NCI-H2081 (cell line): ENCODE results near the gene INAFM1.

Experiments
- DNase-seq, 2 experiments: peaks; one replicate each; lab custom pipeline; 2025; lab: John Stamatoyannopoulos, UW

Gene INAFM1

GRCh38 chr19:47274071-47274890, at the start of gene INAFM1:
Gene INAFM1, plus strand, starts transcription at chr19:47274885. Its CDS starts 35 bp downstream, at chr19:47274920.
- peak; percentile 75 to 91 for DNase-seq

DNA sequence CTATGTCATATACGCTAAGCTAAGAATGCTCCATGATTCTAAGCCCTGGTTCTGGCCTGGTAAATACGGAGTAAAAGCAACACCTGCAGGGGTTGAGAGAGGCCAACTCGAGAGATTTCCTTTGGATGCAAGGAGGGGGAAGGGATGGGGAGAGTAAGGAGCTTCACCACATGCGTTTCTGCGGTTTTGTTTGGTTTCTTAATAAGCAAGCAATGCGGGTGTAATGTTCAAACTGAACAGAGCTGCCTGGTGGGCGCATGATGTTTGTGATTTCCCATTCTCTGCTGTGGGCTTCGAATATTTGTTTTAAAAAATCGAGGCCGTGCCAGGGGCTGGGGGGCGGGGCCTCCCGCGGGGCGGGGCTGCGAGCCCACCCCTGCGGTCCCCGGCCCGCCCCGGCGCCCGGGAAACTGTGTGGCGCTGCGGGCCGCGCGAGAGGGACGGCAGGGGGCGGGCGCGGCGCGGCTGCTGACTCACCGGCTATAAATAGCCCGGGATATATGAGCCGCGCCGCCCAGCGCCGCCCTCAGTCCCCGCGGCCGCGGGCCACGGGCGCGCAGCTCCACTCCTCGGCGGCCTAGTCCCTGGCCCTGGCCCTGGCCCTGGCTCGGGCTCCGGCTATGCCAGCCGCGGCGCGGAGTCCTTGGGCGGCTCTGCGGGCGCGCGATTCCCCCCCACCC, 48.8 kb upstream of the INAFM1 start:
- DNase-seq, result peak; percentile 84 to 86

DNA sequence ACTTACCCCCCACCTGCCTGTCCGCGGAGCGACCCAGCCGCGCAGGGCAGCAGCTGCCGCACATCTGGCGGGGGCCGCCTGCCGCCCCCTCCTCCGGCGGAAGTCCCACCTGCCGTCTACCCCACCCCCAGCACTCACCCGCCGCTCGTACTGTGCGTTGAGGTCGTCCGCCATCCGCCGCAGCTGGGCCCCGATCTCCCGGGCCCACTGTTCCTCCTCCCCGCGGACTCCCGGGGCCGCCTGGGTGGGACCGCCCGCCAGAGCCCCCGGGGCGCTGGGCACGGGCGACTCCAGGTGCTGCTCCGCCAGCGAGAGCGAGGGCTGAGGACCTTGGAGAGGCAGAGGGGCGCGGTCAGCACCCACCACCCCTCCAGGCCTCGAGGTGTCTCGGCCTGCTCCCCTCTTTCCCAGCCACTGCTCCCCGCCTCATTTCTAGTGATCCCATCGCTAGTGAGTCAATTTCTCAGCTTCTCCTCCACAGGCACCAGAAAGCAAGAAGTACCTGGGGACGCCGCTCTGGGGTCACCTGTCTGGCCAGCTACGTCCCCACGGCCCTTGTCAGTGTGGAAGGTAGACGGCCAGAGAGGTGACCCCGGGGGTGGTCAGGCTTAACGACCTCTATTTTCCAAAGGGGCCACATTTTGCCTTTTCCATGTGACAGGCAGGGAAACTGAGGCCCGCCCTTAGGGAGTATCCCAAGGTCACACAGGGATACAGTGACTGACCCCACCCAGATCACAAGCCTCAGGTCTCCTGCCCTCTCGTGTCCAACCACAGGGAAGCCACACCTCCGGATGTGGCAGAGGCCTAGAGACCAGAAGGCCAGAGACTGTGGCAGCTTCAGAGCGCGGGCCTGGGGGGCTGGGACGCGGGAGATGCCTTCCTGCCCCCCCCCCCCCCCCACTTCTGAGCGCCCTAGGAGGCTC, 48.0 kb upstream of the INAFM1 start:
- peak; percentile 57 to 70 for DNase-seq

DNA sequence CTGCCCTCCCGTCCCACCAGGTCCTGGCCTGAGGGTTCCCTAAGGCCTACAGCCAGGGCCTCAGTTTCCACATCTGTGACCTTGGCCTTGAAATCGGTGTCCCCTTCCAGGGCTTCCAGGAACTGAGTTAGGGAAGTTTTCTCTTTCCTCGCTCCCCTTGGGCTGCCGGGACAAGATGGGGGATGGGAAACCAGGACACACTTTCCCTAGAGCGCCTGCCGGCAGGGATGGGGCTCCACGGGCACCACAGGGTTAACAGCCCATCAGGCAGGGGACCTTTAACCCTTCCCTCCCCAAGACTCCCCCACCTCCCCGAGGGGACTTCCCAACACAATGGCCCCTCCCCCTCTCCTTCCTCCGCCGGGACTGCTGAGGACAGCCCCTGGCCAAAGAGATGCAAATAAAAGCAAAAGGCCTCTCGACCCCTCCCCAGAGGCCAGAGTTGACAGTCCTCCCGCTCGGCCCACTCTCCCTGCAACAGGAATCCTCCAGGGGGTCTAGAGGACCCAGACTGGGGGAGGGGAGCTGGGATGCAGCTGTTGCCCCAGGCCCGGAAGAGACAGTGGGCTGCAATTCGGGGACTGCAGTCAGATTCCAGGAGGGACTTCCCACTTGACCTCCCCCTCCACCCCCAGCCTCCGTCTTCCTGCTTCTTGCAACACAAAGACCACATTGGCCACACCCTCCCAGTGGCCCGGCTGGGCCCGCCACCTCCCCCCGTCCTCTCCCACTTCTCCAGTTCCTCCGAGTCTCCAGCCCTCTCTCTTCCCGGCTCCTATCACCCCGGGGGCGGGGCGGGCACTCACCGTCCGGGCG, 47.1 kb upstream of the INAFM1 start:
- no peak for DNase-seq

DNA sequence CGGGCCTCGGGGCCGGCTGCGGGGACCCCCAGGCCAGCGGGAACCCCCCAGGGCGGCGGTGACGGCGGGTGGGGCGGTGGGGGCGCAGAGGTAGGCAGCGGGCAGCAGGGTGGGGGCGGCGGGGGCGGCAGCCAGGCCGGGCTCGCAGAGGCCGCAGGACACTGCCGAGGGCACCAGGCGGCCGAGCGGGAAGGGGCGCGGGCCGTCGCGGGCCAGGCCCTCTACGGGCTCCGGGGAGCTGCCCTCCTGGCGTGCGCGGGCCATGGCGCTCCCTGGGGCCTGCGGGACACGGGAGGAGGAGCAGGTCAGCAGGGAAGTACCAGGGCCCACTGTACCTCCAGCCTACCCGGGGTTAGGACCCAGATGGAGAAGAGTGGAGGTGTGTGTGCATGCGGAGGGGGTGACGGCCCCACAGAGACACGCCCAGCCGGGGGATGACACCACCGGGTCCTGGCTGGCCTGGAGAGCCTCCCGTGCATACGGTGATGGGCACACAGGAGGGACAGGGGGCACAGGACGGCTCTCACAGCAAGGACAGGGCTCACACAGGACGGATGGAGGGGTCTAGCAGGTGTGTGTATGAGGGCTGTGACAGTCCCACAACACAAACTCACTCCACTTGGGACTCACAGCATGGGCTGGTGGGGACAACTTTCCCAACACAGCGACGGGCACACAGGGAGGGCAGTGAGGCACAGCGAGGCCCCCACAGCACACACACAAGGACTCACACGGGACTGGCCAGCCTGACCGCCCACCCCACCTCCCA, 46.3 kb upstream of the INAFM1 start:
- no peak for DNase-seq

- DNase-seq, result no peak
These were observed 45.6 kb upstream of the INAFM1 start for GRCh38 chr19:47228937-47229675.

GRCh38 chr19:47229676-47230053, 45.0 kb upstream of the INAFM1 start:
- no peak for DNase-seq

DNA sequence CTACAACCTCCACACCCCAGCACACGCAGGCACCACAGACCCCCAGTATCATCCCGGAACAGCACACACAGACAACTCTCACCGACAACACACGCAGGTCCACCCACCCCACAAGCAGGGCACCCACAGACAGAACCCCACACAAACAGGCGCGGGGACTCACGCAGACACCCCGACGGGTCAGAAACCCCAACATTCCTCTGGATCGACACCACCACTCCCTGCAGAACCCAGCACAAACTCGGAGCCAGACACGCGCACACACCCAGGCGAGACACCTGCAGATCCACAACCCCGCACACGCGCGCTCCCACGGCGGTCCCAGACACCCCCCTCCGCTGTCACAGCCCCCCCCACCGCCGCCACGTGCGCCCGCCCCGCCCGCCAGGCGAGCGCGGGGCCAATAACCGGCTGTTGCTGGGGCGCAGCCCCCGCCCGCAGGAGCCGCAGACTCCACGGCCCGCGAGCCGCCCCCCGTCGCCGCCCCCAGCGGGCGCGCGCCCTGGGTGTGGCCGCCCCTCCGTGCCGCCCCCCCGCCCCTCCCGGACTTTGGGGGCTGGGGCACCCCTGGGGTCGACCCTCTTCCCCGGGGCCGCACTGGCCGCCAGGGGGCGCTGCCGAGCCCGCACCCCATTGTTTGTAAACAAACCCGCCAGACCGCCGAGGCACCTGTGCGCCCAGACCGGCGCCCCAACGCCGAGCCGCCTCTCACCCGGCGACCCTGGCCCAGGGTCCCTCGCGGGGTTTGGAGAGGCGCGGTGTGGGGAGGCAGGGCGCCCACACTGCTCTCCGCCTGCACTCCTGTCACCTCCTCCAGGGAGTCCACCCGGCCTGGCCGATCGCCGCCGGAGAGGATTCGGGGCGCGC, 44.4 kb upstream of the INAFM1 start:
- peak in 1 of 2 experiments; percentile 18 for DNase-seq

GRCh38 chr19:47230921-47231214, 43.8 kb upstream of the INAFM1 start, which contains the start of gene BBC3:
Gene BBC3, minus strand, starts transcription at chr19:47231199. Its CDS starts 2,768 bp downstream, at chr19:47228431.
- no peak for DNase-seq

- DNase-seq, result peak; percentile 62 to 64
These were observed 43.2 kb upstream of the INAFM1 start for GRCh38 chr19:47231215-47232054.

DNA sequence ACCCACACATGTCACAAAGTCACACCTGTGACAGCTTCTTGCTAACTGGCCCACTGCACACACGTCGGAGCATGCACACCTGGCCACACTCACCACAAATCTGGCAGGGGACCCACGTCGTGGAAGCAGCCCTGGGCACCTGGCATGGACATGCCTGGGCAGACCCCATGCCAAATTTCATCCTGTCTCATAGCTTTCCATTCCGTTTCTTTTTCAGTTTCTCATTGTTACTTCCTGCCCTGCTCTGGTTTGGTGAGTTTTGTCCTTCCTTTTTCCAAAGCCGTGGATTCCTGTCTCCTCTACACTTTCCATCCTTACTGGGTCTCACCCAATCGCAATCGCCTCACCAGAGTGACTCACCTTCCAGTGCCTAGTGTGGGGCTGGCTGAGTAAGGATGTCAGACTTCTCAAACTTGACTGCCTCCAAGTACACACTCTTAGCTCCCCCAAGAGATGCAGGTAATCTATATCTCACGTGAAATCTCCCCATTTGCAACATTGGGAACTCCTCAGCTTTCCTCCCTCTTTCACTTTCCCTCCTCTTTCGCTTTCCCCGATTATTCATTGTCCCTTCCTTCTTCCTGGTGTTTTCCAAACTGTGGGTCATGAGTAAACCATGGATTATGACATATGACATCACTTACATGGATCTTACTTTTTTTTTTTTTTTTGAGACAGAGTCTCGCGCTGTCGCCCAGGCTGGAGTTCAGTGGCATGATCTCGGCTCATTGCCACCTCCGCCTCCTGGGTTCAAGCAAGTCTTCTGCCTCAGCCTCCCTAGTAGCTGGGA, 42.1 kb upstream of the INAFM1 start:
- no peak for DNase-seq

DNA sequence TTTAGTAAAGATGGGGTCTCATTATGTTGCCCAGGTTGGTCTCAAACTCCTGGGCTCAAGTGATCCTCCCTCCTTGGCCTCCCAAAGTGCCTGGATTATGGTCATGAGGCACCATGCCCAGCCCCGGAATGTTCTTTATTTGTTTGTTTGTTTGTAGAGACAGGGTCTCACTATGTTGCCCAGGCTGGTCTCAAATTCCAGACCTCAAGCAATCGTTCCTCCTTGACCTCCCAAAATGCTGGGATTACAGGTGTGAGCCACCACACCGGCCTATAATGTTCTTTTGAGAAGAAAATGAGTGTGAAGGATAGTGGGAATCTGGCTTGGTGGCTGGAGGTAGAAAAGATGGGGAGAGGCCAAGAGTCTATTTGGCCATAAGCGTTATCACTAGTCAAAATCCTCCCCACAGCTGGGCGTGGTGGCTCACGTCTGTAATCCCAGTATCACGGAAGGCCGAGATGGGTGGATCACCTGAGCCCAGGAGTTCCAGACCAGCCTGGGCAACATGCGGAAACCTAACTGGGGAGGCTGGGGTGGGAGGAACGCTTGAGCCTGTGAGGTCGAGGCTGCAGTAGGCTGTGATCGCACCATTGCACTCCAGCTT, 38.5 kb upstream of the INAFM1 start:
- no peak for DNase-seq

DNA sequence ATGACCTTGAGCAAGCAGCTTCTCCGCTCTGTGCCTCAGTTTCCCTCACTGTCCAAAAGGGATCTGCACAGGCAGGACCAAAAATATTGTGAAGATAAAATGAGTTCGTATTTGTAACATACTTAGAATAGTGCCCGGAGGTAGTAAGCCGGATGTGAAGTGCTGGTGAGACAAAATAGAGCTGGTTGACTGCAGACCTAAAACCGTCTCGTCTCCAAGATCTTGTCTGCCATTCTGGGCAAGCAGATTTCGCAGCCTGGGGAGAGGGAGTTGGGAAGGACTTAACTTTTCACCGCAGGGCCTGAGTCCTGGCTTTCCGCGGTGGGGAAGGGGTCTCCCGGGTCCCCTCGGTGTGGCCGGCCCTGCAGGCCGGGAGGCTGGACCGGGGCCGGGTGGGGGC, 35.5 kb upstream of the INAFM1 start:
- DNase-seq, result no peak

DNA sequence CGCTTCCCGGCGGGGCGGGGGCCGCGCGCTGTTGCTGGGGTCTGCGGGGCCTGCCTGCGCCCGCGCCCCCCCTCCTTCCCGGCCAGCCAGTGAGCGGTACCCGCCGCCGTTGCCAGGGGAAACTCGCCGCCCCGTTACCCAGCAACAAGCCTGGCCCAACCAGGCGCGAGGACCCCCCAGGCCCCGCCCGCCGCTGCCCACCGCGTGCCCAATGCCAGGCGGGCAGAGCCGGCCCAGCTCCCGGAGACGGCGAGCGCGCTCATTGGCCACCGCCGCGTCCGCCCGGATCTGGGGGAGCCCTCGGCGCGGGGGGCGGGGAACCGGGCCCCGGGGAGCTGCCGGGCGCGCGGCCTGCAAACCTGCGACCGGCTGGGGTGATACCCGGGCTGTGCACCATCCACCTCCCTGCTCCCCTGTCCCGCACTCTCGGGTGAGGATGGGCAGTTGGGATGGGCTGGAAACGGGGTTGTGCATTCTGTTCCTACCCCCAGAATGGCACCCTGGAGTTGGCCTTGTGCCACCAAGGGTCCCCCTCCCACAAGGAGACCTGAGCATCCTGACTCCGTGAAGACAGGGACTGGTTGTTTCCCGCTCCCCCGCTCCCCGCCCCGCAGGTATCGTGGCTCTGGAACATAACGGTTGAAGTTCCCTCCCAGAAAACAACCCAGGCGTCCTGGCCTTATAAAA, 34.9 kb upstream of the INAFM1 start:
- DNase-seq, result peak; percentile 82 to 89

- no peak for DNase-seq
These were observed 34.1 kb upstream of the INAFM1 start for GRCh38 chr19:47240556-47240955.
